RWPE2 (cell line): ENCODE measurements around the gene ZFPM1.
A peak's percentile ranks its signal among the peaks of the same experiment; 100 is the strongest.

ENCODE experiments used
- ATAC-seq: fragments of 200-7000 bp; cut with Tn5 transposase; 3 replicates; pipeline ENCODE4 v1.9.1; 2021; ENCODE audit warnings: low read depth
- DNase-seq: peaks from one replicate; pipeline ENCODE4 v3.0.0-alpha.2; 2020; ENCODE audit warnings: low spot score
- H3K27ac ChIP-seq: fragments of 450-650 bp; 2 replicates; pipeline ENCODE4 v1.5.1; 2017; ENCODE audit warnings: mild to moderate bottlenecking; ENCODE audit not compliant: poor library complexity, severe bottlenecking
- H3K27me3 ChIP-seq: fragments of 250-450 bp; sonication (Bioruptor Pico); 2 replicates; pipeline ENCODE4 v1.5.1; 2021; ENCODE audit warnings: mild to moderate bottlenecking, moderate library complexity; ENCODE audit not compliant: insufficient read depth, poor library complexity, severe bottlenecking
- H3K36me3 ChIP-seq: fragments of 250-450 bp; sonication (Bioruptor Pico); 2 replicates; pipeline ENCODE4 v1.5.1; 2020; ENCODE audit warnings: low read depth, mild to moderate bottlenecking, moderate library complexity
- H3K4me1 ChIP-seq: fragments of 250-450 bp; sonication (Bioruptor Pico); 2 replicates; pipeline ENCODE4 v1.5.1; 2021; ENCODE audit warnings: mild to moderate bottlenecking, moderate library complexity; ENCODE audit not compliant: insufficient read depth, poor library complexity, severe bottlenecking
- H3K4me3 ChIP-seq: fragments of 250-450 bp; sonication (Bioruptor Pico); 2 replicates; pipeline ENCODE4 v1.5.1; 2021; ENCODE audit warnings: mild to moderate bottlenecking, moderate library complexity; ENCODE audit not compliant: severe bottlenecking
- H3K9me3 ChIP-seq: fragments of 250-450 bp; sonication (Bioruptor Pico); 2 replicates; pipeline ENCODE4 v1.5.1; 2021; ENCODE audit warnings: mild to moderate bottlenecking, moderate library complexity; ENCODE audit not compliant: severe bottlenecking
- TF ChIP-seq, protein P1 (sequence below): fragments of 450-650 bp; IDR thresholded peaks from one replicate; pipeline ENCODE4 v1.5.1; 2017; ENCODE audit warnings: mild to moderate bottlenecking, moderate library complexity; ENCODE audit not compliant: poor library complexity, severe bottlenecking

Gene ZFPM1

DNA sequence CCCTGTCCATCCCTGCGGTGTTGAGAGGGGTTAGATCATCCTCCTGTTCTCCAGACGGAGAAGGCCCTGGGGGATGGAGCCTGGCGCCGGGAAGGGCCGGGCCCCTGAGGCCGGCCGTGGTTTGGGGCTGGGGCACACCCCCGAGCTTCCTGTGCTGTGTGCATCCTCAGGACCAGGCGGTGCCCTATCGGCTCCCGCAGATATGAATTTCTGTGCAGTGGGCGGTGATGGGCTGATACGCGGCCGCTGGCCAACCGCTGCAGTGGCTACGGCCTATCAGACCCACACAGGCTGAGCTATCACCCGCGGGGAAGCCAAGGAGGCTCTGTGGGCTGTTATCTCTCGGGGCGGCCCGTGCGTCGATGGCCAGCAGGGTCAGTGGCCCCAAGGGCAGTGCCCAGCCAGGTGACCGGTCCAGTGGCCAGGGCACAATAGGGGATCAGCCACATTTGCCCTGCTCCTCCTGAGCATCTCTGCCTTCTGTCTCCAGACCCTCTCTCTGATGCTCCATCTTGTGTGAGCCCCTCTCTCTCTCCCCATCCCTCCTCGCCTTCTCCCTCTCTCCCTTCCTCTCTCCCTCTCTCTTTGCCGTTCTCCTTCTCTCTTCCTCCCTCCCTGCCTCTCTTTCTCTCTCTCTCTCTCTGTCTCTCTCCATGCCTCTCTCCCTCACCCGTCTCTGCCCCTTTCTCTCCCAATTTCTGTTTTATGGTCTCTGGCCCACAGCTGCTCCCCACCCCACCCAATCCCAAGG, 38.7 kb downstream of the ZFPM1 start:
- Histone ChIP-seq H3K27ac (no peak overlapping the region), H3K4me3 (no peak overlapping the region), H3K9me3 (no peaks in the 10 kb centered on the region), H3K27me3 (no peaks in the 10 kb centered on the region), H3K36me3 (no peaks in the 10 kb centered on the region), H3K4me1 (no peaks in the 10 kb centered on the region)
- TF ChIP-seq, protein P1, sequence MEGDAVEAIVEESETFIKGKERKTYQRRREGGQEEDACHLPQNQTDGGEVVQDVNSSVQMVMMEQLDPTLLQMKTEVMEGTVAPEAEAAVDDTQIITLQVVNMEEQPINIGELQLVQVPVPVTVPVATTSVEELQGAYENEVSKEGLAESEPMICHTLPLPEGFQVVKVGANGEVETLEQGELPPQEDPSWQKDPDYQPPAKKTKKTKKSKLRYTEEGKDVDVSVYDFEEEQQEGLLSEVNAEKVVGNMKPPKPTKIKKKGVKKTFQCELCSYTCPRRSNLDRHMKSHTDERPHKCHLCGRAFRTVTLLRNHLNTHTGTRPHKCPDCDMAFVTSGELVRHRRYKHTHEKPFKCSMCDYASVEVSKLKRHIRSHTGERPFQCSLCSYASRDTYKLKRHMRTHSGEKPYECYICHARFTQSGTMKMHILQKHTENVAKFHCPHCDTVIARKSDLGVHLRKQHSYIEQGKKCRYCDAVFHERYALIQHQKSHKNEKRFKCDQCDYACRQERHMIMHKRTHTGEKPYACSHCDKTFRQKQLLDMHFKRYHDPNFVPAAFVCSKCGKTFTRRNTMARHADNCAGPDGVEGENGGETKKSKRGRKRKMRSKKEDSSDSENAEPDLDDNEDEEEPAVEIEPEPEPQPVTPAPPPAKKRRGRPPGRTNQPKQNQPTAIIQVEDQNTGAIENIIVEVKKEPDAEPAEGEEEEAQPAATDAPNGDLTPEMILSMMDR, result no peak
- ATAC-seq (no peak), DNase-seq (no peak)

DNA sequence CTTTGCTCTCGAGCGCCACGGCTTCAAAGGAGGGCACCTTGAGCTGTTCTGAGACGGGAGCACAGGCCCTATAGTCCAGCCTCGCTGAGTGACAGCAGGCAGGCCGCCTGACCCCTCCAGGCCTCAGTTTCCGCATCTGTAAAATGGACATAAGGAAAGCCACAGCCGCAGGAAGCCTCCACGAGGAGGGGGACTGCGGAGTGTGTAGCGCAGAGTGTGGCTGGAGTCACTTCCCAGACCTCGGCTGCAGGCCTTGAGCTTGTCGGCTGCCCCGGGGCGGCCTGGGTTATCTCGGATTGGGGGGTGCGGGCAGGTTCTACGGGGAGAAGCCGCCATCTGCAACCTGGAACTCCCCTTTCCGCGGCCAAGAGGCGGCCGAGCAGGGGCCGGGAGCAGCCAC, 40.8 kb downstream of the ZFPM1 start:
- H3K27ac ChIP-seq, result no peak overlapping the region
- TF ChIP-seq, protein P1, result no peak
- H3K4me3 ChIP-seq, result no peak overlapping the region
- no peak for DNase-seq
- no peaks in the 10 kb centered on the region for H3K36me3 ChIP-seq
- H3K4me1 ChIP-seq, result no peaks in the 10 kb centered on the region
- no peaks in the 10 kb centered on the region for H3K27me3 ChIP-seq
- no peak for ATAC-seq
- H3K9me3 ChIP-seq, result no peaks in the 10 kb centered on the region

DNA sequence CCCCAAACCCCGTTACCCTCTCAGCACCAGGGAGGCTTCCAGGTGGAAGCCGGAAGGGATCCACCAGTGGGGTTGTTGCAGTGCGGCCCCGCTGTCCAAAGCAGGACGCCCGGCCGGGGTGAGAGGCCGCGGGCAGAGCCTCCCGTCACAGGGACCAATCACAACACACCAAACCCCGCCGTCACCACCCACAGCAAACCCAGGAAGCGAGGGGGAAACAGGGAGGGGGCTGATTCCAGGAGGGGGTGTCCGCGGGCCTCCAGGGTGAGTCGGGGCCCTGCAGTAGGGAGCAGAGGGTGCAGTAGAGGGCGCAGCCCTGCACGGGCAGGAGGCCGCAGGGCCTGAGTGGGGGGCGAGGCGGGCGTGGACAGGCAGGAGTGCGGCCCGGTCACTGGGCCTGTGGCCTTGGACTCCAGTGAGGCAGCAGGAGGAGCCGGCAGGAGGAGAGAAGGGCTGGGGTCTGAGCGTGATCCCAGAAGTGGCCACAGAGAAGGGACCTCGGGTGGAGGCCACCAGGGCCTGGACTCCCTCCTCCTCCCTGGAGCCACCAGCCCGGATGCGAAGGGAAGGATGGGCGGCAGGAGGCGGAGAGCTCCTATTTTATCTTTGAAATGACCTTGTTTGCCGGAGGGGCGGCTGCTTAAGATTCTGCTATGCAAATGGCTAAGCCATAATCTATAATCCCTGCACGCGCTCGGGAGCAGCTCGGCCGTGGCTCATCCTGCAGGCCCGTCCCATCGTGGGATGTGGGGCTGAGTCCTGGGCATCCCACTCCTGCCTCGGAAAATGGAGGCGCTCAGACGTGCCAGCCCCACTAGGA, 41.5 kb downstream of the ZFPM1 start:
- Histone ChIP-seq H3K27ac (no peak overlapping the region), H3K9me3 (no peaks in the 10 kb centered on the region), H3K4me3 (no peak overlapping the region), H3K4me1 (no peaks in the 10 kb centered on the region), H3K36me3 (no peaks in the 10 kb centered on the region), H3K27me3 (no peaks in the 10 kb centered on the region)
- DNase-seq, result no peak
- TF ChIP-seq, protein P1, result no peak
- ATAC-seq, result no peak

DNA sequence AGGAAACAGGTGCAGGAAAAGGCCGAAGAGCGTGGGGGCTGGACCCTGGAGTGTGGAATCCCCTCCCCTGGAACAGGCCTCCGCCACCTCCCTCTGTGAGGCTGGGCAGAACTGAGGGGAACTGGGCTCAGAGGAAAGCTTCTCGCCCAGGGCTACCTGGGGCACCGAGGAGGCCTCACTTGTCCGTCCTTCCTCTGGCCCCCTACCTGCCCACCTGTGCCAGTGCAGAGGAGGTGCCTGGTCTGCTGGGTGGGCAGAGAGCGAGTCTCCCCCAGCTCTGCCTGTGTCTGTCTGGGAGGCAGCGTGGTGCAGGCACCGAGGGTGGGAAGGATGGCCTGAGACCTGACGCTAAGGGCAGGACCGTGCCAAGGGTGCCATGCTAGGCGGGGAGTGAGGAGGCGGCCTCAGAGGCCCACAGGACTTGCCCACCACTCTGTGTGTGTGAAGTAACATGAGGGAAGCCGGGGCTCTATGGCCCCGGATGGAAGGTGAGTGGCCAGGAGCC, 42.2 kb downstream of the ZFPM1 start:
- H3K36me3 ChIP-seq, result no peaks in the 10 kb centered on the region
- H3K27ac ChIP-seq, result no peak overlapping the region
- no peak overlapping the region for H3K4me3 ChIP-seq
- DNase-seq (no peak), ATAC-seq (0 out of 3 replicates have a peak, but pooled peaks have one; percentile 7)
- TF ChIP-seq, protein P1, result no peak
- no peaks in the 10 kb centered on the region for H3K9me3 ChIP-seq
- no peaks in the 10 kb centered on the region for H3K4me1 ChIP-seq
- no peaks in the 10 kb centered on the region for H3K27me3 ChIP-seq
